HK-2 (cell line): Measurements from ENCODE around the gene CDX2.

Experiments
- DNase-seq: peaks from one replicate; pipeline ENCODE4 v3.0.0-alpha.2; 2018; ENCODE audit not compliant: unreplicated experiment

CDX2 gene

DNA sequence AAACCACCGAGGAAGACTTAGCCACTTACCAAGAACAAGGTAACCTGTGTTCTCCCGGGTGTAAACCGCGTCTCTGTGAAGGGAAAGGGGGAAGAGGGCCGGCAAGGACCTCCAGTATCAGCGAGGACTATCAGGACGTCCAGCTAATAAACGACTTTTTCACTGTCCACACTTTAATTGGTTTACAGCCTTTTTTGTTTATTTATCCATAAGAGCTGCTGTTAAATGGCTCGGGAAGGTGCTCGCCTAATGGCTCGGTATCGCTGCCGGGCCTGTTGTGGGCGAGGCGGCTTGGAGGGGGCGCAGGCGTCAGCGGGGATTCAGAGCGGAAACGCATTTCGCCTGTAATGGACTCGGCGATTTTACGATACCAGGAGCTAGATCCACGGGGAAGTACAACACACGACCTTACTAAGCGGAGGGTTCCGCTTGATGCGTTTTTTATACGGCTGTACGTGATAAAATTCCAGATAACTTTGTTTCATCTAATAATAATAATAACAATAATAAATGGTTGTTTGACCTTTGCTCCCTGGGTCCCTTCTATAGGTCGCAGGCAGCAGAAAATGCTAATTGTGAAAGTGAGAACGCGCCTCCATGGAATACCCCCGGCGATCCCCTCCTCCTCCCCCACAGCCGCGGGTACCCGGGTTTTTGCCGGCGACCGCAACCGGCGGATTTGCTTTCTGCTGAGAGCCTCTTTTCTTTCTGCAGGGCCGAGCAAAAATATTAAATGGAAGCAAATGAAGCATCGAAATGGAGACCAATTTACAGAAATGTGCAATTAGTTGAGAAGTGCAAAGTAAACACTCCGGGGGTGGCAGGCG is 51.8 kb downstream of the CDX2 start:
- no peak for DNase-seq

DNA sequence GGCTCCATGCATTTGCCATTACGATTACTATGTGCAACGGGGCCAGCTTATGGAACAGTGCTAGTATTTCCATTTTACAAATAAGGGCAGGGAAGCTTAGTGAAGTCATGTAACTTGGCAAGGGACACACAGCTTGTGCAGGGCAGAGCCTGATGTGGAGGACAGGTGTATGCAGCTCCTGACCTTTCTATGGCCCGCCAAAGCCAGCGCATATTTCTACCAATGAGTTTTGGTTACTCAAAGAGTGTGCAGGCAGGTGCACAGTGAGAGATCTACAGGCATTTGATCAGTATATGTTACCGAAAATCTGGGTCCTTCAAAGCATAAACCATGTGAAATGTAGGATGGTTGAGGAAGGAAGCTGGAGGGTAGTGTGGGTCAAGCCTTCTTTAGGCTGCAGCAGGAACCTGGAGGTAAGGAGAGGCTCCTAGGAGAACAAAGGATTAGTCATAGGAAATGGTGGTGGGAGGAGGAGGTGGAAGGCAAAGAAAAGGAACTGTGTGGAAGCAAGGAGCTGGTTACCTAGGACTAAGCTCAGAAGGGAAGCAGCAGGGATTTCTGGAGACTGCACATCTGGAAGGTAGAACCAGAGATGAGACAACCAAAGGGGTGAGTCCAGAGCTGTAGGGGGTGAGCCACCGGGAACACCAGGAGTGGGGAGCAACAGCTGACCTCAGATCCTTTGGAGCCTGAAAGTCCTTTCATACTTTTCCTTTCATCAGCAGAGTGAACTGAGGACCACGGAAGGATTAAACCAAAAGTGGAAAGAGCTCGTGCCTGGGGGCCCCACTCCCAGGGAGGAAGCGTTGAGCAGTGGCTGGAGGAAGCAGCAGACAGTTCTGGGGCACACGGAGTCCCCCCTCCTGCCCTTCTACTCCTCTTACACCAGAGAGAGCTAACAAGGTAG is 53.6 kb downstream of the CDX2 start:
- no peak for DNase-seq

DNA sequence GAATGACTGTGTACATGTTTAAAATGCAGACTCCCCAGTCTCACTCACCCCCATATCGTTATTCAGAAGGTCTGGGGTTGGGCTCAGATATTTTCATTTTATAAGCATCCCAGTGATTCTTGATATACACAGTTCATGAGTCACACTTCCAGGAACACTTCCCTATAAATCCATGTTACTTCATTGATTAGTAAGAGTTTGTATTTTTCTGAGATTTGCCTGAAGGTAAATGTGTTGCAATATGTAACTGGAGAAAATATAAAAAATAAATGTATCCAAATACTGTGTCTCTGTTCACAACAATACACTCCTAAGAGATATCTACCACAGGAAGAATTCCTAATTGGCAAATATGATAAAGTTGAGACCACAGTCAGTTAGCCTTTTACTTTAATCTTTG is 56.0 kb downstream of the CDX2 start:
- no peak for DNase-seq

DNA sequence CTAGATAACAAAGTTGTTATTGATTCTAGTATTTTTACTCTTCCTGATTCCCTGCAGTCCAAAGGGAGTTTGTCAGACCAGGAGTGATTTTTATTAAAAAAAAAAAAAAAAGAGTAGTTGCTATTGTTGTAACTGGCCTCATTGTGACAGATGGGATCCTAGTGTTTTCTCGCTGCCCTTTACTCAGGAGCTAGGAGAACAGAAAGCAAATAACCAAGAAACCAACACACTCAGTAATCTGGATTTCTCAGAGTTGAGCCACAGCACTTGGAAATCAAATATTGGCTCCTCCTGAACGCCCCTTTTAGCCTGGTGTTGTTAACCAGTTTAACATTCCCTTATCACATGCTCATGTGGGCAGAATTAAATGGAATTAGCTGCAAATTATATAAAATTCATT is 57.6 kb downstream of the CDX2 start:
- no peak for DNase-seq
